Measurements from ENCODE around the gene DCHS2.

DCHS2 gene

GRCh38 chr4:154208424-154208823 lies 283.2 kb downstream of the DCHS2 start:
- H3K36me3 ChIP-seq (ENCODE audit: control insufficient read depth, insufficient read depth, low read length): no peaks in the 10 kb centered on the region
- no peak overlapping the region for H3K27ac ChIP-seq (ENCODE audit: insufficient read depth, low read depth, low read length, poor library complexity, severe bottlenecking)
- H3K4me3 ChIP-seq (ENCODE audit: insufficient read depth, low read depth, low read length): no peak overlapping the region
- no peaks in the 10 kb centered on the region for H3K4me1 ChIP-seq (ENCODE audit: control insufficient read depth, insufficient read depth, low read length)
- WGBS, 2 experiments: 58 to 69% methylated on average over 5 of the region's 5 CpGs
- H3K27me3 ChIP-seq (ENCODE audit: control insufficient read depth, insufficient read depth, low read length, poor library complexity, severe bottlenecking): no peaks in the 10 kb centered on the region
- H3K9me3 ChIP-seq (ENCODE audit: control insufficient read depth, low read length): no peaks in the 10 kb centered on the region

- H3K27ac ChIP-seq (ENCODE audit: insufficient read depth, low read depth, low read length, poor library complexity, severe bottlenecking): no peak overlapping the region
- WGBS, 2 experiments: 92 to 94% methylated on average over 3 of the region's 3 CpGs
These were observed 286.1 kb downstream of the DCHS2 start for GRCh38 chr4:154205471-154205870.

DNA sequence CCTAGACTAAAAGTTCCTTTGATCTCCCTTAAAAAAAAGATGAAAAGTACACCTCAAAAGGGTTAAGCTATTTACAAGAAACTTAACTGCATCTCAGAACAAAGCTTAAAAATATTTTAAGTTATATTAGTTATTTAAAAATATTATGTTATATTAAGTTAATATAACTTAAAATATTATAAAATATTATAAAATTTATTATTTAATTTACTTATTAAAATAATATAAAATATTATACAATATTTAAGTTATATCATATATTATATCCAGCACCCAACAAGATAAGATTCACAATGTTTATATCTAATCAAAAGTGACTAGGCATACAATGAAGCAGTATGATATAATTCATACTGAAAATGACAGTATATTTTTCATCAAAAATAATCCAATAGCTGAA lies 296.9 kb downstream of the DCHS2 start:
- H3K27me3 ChIP-seq (ENCODE audit: control insufficient read depth, insufficient read depth, low read length, poor library complexity, severe bottlenecking): no peaks in the 10 kb centered on the region
- H3K27ac ChIP-seq (ENCODE audit: insufficient read depth, low read depth, low read length, poor library complexity, severe bottlenecking): no peak overlapping the region
- no peak overlapping the region for H3K4me3 ChIP-seq (ENCODE audit: insufficient read depth, low read depth, low read length)
- no peaks in the 10 kb centered on the region for H3K4me1 ChIP-seq (ENCODE audit: control insufficient read depth, insufficient read depth, low read length)
- no peaks in the 10 kb centered on the region for H3K36me3 ChIP-seq (ENCODE audit: control insufficient read depth, insufficient read depth, low read length)
- no peaks in the 10 kb centered on the region for H3K9me3 ChIP-seq (ENCODE audit: control insufficient read depth, low read length)

More at GRCh38 chr4:154205471-154205870, 286.1 kb downstream of the DCHS2 start:
- Histone ChIP-seq H3K4me3 (ENCODE audit: insufficient read depth, low read depth, low read length) (no peak overlapping the region), H3K36me3 (ENCODE audit: control insufficient read depth, insufficient read depth, low read length) (no peaks in the 10 kb centered on the region), H3K9me3 (ENCODE audit: control insufficient read depth, low read length) (no peaks in the 10 kb centered on the region), H3K4me1 (ENCODE audit: control insufficient read depth, insufficient read depth, low read length) (no peaks in the 10 kb centered on the region), H3K27me3 (ENCODE audit: control insufficient read depth, insufficient read depth, low read length, poor library complexity, severe bottlenecking) (no peaks in the 10 kb centered on the region)

DNA sequence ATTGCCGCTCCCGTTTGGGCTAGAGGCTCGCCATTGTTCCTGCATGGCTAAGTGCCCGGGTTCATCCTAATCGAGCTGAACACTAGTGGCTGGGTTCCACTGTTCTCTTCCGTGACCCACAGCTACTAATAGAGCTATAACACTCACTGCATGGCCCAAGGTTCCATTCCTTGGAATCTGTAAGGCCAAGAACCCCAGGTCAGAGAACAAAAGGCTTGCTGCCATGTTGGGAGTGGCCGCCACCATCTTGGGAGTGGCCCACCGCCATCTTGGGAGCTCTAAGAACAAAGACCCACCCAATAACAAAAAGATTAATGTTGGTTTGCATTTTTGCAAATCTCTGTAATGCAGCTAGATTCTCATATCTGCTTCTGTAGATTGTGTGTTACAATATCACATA lies 299.0 kb downstream of the DCHS2 start:
- Histone ChIP-seq H3K9me3 (ENCODE audit: control insufficient read depth, low read length) (no peaks in the 10 kb centered on the region), H3K27ac (ENCODE audit: insufficient read depth, low read depth, low read length, poor library complexity, severe bottlenecking) (no peak overlapping the region), H3K36me3 (ENCODE audit: control insufficient read depth, insufficient read depth, low read length) (no peaks in the 10 kb centered on the region), H3K4me1 (ENCODE audit: control insufficient read depth, insufficient read depth, low read length) (no peaks in the 10 kb centered on the region), H3K4me3 (ENCODE audit: insufficient read depth, low read depth, low read length) (no peak overlapping the region), H3K27me3 (ENCODE audit: control insufficient read depth, insufficient read depth, low read length, poor library complexity, severe bottlenecking) (no peaks in the 10 kb centered on the region)
- 96 to 97% methylated on average over 7 to 8 of the region's 8 CpGs for WGBS, 2 experiments

DNA sequence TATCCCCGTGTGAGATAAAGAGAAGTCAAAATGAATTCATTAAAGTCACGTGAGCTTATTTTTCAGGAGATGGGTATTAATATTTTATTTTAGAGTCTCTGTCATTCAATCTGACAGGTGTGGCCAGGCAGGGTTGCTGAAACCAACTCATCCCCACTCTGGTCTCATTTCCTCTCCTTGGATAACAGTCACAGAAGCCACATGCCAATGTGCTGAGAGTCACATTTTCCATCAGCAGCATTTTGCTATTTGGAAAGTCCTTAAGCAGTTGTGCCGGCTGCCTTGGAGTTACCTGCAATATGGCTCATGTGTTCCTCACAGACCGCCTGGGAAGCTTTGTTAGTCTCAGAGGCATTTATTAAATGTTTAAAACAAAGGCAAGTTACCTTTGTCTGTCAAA lies 302.3 kb downstream of the DCHS2 start:
- WGBS, 2 experiments: 92 to 95% methylated on average over 4 of the region's 4 CpGs
- Histone ChIP-seq H3K4me3 (ENCODE audit: insufficient read depth, low read depth, low read length) (no peak overlapping the region), H3K36me3 (ENCODE audit: control insufficient read depth, insufficient read depth, low read length) (no peaks in the 10 kb centered on the region), H3K4me1 (ENCODE audit: control insufficient read depth, insufficient read depth, low read length) (no peaks in the 10 kb centered on the region), H3K27me3 (ENCODE audit: control insufficient read depth, insufficient read depth, low read length, poor library complexity, severe bottlenecking) (no peaks in the 10 kb centered on the region), H3K9me3 (ENCODE audit: control insufficient read depth, low read length) (no peaks in the 10 kb centered on the region), H3K27ac (ENCODE audit: insufficient read depth, low read depth, low read length, poor library complexity, severe bottlenecking) (no peak overlapping the region)

- no peak overlapping the region for H3K27ac ChIP-seq (ENCODE audit: insufficient read depth, low read depth, low read length, poor library complexity, severe bottlenecking)
- no peaks in the 10 kb centered on the region for H3K27me3 ChIP-seq (ENCODE audit: control insufficient read depth, insufficient read depth, low read length, poor library complexity, severe bottlenecking)
- no peaks in the 10 kb centered on the region for H3K36me3 ChIP-seq (ENCODE audit: control insufficient read depth, insufficient read depth, low read length)
- no peak overlapping the region for H3K4me3 ChIP-seq (ENCODE audit: insufficient read depth, low read depth, low read length)
- 90 to 95% methylated on average over 3 of the region's 3 CpGs for WGBS, 2 experiments
- H3K4me1 ChIP-seq (ENCODE audit: control insufficient read depth, insufficient read depth, low read length): no peaks in the 10 kb centered on the region
- H3K9me3 ChIP-seq (ENCODE audit: control insufficient read depth, low read length): no peaks in the 10 kb centered on the region
These were observed 304.7 kb downstream of the DCHS2 start for GRCh38 chr4:154186888-154187287.

DNA sequence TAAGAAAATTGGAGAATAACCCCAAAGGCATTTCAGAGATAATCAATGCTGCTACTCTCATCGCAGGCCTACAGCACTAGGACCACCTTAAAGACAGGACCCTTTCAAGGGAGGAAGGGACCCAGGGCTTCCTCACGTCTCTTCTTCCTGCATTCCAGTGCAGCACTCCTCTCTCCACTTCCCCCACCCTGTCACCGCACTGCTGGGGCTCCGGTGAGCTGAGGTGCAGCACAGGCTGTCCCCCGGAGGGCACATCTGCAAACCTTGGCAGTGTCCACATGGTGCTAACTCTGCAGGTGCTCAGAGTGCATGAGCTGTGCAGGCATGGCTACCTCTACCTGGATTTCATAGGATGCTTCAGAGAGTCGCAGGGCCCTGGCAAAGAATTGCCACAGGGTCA lies 305.6 kb downstream of the DCHS2 start:
- H3K36me3 ChIP-seq (ENCODE audit: control insufficient read depth, insufficient read depth, low read length): no peaks in the 10 kb centered on the region
- no peak overlapping the region for H3K4me3 ChIP-seq (ENCODE audit: insufficient read depth, low read depth, low read length)
- H3K27me3 ChIP-seq (ENCODE audit: control insufficient read depth, insufficient read depth, low read length, poor library complexity, severe bottlenecking): no peaks in the 10 kb centered on the region
- H3K4me1 ChIP-seq (ENCODE audit: control insufficient read depth, insufficient read depth, low read length): no peaks in the 10 kb centered on the region
- H3K9me3 ChIP-seq (ENCODE audit: control insufficient read depth, low read length): no peaks in the 10 kb centered on the region
- 92 to 94% methylated on average over 6 of the region's 6 CpGs for WGBS, 2 experiments
- no peak overlapping the region for H3K27ac ChIP-seq (ENCODE audit: insufficient read depth, low read depth, low read length, poor library complexity, severe bottlenecking)

- Histone ChIP-seq H3K27me3 (ENCODE audit: control insufficient read depth, insufficient read depth, low read length, poor library complexity, severe bottlenecking) (no peaks in the 10 kb centered on the region), H3K9me3 (ENCODE audit: control insufficient read depth, low read length) (no peaks in the 10 kb centered on the region), H3K27ac (ENCODE audit: insufficient read depth, low read depth, low read length, poor library complexity, severe bottlenecking) (no peak overlapping the region), H3K4me1 (ENCODE audit: control insufficient read depth, insufficient read depth, low read length) (no peaks in the 10 kb centered on the region), H3K36me3 (ENCODE audit: control insufficient read depth, insufficient read depth, low read length) (no peaks in the 10 kb centered on the region), H3K4me3 (ENCODE audit: insufficient read depth, low read depth, low read length) (no peak overlapping the region)
- WGBS, 2 experiments: 56 to 63% methylated on average over 6 of the region's 6 CpGs
These were observed 307.4 kb downstream of the DCHS2 start for GRCh38 chr4:154184238-154184637.

GRCh38 chr4:154183264-154183663 lies 308.3 kb downstream of the DCHS2 start:
- WGBS, 2 experiments: 92 to 96% methylated on average over 1 of the region's 1 CpG
- Histone ChIP-seq H3K27ac (ENCODE audit: insufficient read depth, low read depth, low read length, poor library complexity, severe bottlenecking) (no peak overlapping the region), H3K36me3 (ENCODE audit: control insufficient read depth, insufficient read depth, low read length) (no peaks in the 10 kb centered on the region), H3K27me3 (ENCODE audit: control insufficient read depth, insufficient read depth, low read length, poor library complexity, severe bottlenecking) (no peaks in the 10 kb centered on the region), H3K4me3 (ENCODE audit: insufficient read depth, low read depth, low read length) (no peak overlapping the region), H3K9me3 (ENCODE audit: control insufficient read depth, low read length) (no peaks in the 10 kb centered on the region), H3K4me1 (ENCODE audit: control insufficient read depth, insufficient read depth, low read length) (no peaks in the 10 kb centered on the region)

Data from ectodermal cell (in vitro differentiated cells).